A549 (cell line): ENCODE data around the gene CACNA1S.

Experiments used
- CBX2 ChIP-seq: fragments of 200-600 bp; sonication (generic); IDR thresholded peaks from 2 replicates; pipeline ENCODE4 v1.6.1; 2016; ENCODE audit warnings: low read depth, mild to moderate bottlenecking, borderline replicate concordance
- CTCF ChIP-seq: fragments of >200 bp; sonication (Bioruptor Twin); formaldehyde crosslinking; IDR thresholded peaks from 3 replicates; pipeline ENCODE4 v1.5.1; 2016
- KDM1A ChIP-seq: fragments of 200-600 bp; sonication (generic); IDR thresholded peaks from 2 replicates; pipeline ENCODE4 v1.6.1; 2016; ENCODE audit warnings: low read depth, mild to moderate bottlenecking
- POLR2A ChIP-seq: IDR thresholded peaks from 2 replicates; pipeline ENCODE4 v1.6.1; 2012; ENCODE audit warnings: mild to moderate bottlenecking, low read length
- RAD21 ChIP-seq, 2 experiments: fragments of >200 bp in 1 of 2; sonication (Bioruptor Twin) in 1 of 2; formaldehyde crosslinking in 1 of 2; IDR thresholded peaks in 1 of 2; conservative IDR thresholded peaks in 1 of 2; 2 replicates in 1 of 2; 3 replicates in 1 of 2; pipeline ENCODE4 v1.6.1; 2012 to 2018; ENCODE audit warnings: inconsistent platforms in 1 of 2
- SMC3 ChIP-seq: fragments of >200 bp; sonication (Bioruptor Twin); formaldehyde crosslinking; IDR thresholded peaks from 3 replicates; pipeline ENCODE4 v1.6.1; 2018; ENCODE audit warnings: inconsistent platforms
- ZSCAN20 ChIP-seq: fragments of 250-450 bp; sonication (Bioruptor Pico); IDR thresholded peaks from 2 replicates; pipeline ENCODE4 v1.8.0; 2022; ENCODE audit warnings: mild to moderate bottlenecking, moderate library complexity

DNA sequence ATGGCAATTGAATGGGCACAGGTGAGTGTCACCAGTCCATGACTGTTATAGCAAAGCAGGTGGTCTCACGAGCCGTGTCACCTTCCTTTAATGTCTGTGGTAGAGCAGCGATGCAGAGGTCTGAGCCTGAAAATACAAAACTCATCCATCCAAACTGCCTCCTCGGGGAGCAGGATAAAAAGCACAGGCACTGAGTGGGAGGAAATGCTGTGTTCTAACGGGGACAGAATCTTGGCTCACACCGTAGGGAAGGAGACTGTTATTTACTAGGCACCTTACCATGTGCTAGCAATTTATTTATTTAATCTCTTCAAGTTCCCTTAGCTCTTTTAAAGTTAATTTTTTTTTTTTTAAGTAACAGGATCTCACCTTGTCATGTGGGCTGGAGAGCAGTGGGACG, 13.6 kb upstream of the CACNA1S start:
- TF ChIP-seq ZSCAN20 (CRISPR knock-in tag) = no peak
- TF ChIP-seq CTCF = no peak
- no peak for TF ChIP-seq SMC3
- TF ChIP-seq POLR2A = no peak
- TF ChIP-seq KDM1A = no peak
- TF ChIP-seq RAD21 (conservative IDR thresholded peaks at IDR 0.05 in 1 of 2, IDR thresholded peaks at IDR 0.05 in 1 of 2) = no peak
- TF ChIP-seq CBX2 = no peak
